ENCODE results near the gene RAB34.

RAB34 gene, protein sequence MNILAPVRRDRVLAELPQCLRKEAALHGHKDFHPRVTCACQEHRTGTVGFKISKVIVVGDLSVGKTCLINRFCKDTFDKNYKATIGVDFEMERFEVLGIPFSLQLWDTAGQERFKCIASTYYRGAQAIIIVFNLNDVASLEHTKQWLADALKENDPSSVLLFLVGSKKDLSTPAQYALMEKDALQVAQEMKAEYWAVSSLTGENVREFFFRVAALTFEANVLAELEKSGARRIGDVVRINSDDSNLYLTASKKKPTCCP

GRCh38 chr17:28717578-28718332 lies at the start of gene RAB34:
Gene RAB34 (minus strand): TSS chr17:28717868. CDS start chr17:28717266, 602 bp downstream.
- DNase-seq = no peak

GRCh38 chr17:28765038-28765437 lies 47.4 kb upstream of the RAB34 start:
- DNase-seq = no peak

DNA sequence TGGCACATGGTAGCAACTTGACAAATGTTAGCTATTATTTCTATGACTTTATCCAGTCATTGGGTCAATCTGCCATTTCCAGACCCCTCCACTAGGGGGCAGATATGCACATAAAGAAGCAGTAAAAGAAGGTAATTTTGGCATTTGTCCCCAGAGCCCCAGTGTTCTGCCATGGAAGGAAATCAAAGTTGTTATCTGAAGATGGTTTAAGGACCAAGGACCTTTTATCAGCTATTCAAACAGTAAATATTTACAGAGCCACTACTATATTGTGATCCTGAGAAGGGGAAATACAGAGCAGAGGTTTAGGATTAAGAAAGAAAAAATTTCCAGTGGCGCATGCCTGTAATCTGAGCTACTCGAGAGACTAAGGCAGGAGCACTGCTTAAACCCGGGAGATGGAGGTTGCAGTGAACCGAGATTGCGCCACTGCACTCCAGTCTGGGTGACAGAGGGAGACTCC lies 46.2 kb upstream of the RAB34 start:
- DNase-seq = peak; percentile 29

GRCh38 chr17:28763137-28763799 lies 45.6 kb upstream of the RAB34 start:
- DNase-seq = no peak

- no peak for DNase-seq
These were observed 43.2 kb upstream of the RAB34 start for GRCh38 chr17:28760601-28761562.

DNA sequence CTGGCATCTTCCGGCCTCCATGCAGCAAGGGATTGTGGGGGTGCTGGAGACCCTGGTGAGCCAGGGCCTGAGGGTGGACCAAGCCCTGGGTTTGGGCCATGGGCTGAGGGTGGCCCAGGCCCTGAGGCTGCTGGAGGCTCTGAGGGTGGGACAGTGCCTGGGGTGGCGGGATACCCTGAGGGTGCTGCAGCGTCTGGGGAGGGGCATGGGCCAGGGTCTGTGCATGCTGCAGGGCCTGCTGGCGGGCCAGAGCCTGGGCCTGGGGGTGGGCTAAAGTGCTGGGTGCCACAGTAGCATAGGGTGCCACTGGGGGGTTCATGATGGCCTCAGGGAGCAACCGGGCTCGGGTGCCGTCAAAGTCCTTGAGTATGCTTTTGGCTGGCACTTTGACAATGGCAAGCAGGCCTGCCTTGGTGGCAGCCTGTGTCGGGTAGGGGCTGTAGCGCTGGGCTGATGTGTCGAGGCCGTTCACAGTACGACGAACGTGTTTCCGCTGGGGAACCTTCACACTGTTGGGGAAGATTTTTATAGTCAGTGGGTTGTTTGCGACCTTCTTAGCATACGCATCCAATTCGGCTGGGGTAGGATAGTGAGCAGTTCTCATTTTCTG lies 41.7 kb upstream of the RAB34 start:
- DNase-seq = no peak

GRCh38 chr17:28758411-28759121 lies 40.9 kb upstream of the RAB34 start:
- no peak for DNase-seq

DNA sequence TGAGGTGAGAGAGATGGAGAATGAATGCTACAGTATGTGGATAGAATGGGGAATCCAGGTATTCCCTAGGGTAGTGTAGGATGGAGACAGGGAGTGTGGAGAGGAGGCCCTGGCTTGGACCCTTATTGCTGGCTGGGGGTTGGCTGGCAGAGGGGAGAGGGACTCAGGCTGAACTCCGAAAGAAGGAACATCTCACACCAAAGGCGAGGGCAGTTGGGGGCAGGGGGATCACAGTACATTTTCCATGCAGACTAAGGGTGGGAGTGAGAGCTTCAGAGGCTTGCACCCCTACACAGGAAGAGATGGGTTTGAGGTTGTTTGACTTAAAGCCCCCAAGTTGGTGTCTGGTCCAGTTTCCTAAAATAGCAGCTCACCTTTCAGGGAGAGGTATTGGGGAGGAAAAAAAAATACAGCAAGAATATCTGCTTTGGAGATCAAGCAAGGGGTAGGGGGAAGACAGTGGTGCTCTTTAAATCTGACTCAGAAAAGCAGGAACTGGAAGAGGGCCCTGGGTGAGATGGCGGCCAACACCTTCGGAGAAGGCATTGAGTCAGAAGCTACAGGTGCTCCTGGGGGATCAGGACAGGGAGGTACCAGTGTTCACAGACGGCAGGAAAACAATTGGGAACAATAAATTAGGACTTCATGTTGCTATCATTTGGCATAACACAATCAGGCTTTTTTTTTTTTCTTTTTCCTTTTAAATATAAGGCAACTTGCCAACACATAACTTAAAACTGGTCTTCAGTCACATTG lies 38.6 kb upstream of the RAB34 start:
- no peak for DNase-seq

DNA sequence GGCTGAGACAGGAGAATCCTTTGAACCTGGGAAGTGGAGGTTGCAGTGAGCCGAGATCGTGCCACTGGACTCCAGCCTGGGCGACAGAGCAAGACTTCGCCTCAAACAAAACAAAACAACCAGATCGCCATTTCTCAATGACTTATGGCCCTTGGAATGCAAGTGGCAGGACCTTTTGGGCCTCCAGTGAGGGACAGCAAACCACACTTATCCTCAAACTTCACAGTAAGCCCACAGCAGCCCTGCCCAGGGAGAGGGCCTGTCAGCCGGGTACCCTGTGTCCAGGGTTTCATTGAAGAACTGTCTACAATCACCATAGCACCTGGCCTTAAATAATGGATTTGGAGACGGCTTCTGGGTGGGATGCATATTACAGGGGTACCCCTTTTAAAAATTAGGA lies 37.8 kb upstream of the RAB34 start:
- DNase-seq = no peak

GRCh38 chr17:28751600-28752366 lies 34.1 kb upstream of the RAB34 start:
- no peak for DNase-seq

GRCh38 chr17:28750178-28751047 lies 32.7 kb upstream of the RAB34 start:
- peak; percentile 55 for DNase-seq

GRCh38 chr17:28749516-28750177 lies 32.0 kb upstream of the RAB34 start:
- DNase-seq = no peak

DNA sequence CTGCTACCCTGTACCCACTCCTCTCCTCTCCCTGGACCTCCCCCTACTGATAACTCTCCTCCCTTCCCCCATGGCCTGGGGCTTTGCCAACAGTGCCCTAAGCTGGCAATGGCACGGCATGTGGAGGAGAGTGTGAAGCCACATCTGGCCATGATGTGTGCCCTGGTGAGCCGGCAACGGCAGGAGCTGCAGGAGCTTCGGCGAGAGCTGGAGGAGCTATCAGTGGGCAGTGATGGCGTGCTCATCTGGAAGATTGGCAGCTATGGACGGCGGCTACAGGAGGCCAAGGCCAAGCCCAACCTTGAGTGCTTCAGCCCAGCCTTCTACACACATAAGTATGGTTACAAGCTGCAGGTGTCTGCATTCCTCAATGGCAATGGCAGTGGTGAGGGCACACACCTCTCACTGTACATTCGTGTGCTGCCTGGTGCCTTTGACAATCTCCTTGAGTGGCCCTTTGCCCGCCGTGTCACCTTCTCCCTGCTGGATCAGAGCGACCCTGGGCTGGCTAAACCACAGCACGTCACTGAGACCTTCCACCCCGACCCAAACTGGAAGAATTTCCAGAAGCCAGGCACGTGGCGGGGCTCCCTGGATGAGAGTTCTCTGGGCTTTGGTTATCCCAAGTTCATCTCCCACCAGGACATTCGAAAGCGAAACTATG lies 31.3 kb upstream of the RAB34 start:
- DNase-seq = no peak

DNA sequence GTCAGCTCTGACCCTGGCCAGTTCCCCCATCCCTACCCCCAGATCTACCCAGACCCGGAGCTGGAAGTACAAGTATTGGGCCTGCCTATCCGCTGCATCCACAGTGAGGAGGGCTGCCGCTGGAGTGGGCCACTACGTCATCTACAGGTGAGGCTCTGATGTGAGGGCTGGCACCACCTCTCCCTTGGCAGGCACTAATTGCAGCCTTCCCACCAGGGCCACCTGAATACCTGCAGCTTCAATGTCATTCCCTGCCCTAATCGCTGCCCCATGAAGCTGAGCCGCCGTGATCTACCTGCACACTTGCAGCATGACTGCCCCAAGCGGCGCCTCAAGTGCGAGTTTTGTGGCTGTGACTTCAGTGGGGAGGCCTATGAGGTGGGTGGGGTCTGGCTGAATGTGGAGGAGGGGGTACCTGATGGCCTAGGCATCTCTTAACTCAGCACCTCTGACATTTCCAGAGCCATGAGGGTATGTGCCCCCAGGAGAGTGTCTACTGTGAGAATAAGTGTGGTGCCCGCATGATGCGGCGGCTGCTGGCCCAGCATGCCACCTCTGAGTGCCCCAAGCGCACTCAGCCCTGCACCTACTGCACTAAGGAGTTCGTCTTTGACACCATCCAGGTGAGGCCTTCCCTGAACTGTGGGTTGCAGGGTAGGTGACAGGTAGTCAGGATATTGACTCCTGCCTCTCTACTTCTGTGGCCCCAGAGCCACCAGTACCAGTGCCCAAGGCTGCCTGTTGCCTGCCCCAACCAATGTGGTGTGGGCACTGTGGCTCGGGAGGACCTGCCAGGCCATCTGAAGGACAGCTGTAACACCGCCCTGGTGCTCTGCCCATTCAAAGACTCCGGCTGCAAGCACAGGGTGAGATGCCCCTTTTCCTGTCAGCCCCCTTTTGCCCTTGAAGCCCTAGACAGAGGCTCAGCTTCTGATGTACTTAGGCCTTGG lies 30.4 kb upstream of the RAB34 start:
- no peak for DNase-seq

GRCh38 chr17:28747051-28747691 lies 29.5 kb upstream of the RAB34 start:
- DNase-seq = no peak

DNA sequence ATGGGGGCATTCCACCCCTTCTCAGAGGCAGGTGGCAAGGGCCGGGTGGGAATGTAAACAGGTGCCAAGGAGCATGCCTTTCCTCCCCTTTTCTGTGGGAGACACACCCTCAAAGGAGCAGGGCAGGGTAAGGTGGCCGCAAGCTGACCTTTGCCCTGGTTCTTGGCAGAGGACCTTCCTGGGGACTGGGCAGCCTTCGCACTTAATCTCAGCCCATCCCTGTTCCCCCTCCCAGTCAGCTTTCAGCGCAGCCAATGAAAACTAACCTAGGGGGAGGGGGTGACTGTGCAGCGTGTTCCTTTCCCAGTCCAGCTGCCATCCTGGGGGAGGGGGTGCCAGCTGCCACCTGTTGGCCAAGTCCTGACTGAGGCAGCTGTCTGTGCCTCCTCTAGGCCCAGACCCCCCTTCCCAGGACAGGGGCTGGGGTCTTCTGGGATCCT lies 29.0 kb upstream of the RAB34 start:
- no peak for DNase-seq
